K562 (cell line): ENCODE measurements around the gene SUPT5H. TPM values are rescaled to one million over a fixed set of nuclear protein-coding genes. Genes with fewer than 3 reads are reported as not detected.
A peak's percentile ranks its signal among the peaks of the same experiment; 100 is the strongest.

Experiments used
- ATAC-seq: fragments of 200-7000 bp; cut with Tn5 transposase; 3 replicates; pipeline ENCODE4 v1.9.1; 2020; ENCODE audit warnings: moderate library complexity
- BruUV-seq: library from RNA; stranded (reverse); fragments of 400-500 nt; replicated peaks from 2 replicates; lab custom pipeline; 2021; lab: Mats Ljungman, UMichigan
- CTCF ChIA-PET: fragments of 300-600 bp; formaldehyde crosslinking; extraction: SDS; loops from one replicate; lab custom pipeline; 2021; ENCODE audit warnings: low intra/inter-chr PET ratio; lab: Yijun Ruan, JAX
- POLR2A ChIA-PET: fragments of 300-600, 350-650 bp; sonication (Branson Sonifier 250); formaldehyde crosslinking; extraction: SDS; loops from one replicate; lab custom pipeline; 2021; ENCODE audit warnings: antibody characterized with exemption, inconsistent platforms; lab: Yijun Ruan, JAX
- DNase-seq, 4 experiments: peaks; one replicate each; pipeline versions ENCODE4 v3.0.0 to v3.0.0-alpha.2; 2011 to 2018; ENCODE audit warnings: low spot score in 3 of 4, mixed read lengths in 3 of 4; ENCODE audit errors: extremely low read depth in 1 of 4
- FAIRE-seq: peaks from 2 replicates; lab custom pipeline; 2011; peaks lifted over from hg19 to GRCh38; lab: Jason Lieb, UNC
- H2AFZ ChIP-seq: 2 replicates; pipeline ENCODE4 v1.6.0; 2011; ENCODE audit warnings: low read depth, low read length, control low read depth, inconsistent platforms
- H3K27ac ChIP-seq: fragments of 200-600 bp; 3 replicates; pipeline ENCODE4 v1.8.0; 2011; ENCODE audit warnings: low read depth, mild to moderate bottlenecking, control low read depth, inconsistent platforms, low read length, moderate library complexity, mixed read lengths; ENCODE audit errors: extremely low read depth
- H3K27me3 ChIP-seq, 2 experiments: fragments of 300-600 bp in 1 of 2; 2 replicates in 1 of 2; 3 replicates in 1 of 2; pipeline versions ENCODE4 v1.6.0 to v1.8.0; 2011; ENCODE audit warnings: inconsistent platforms in 2 of 2, low read length in 2 of 2, mild to moderate bottlenecking in 1 of 2, mixed read lengths in 1 of 2, moderate library complexity in 1 of 2; ENCODE audit not compliant: control insufficient read depth in 2 of 2, insufficient read depth in 2 of 2
- H3K36me3 ChIP-seq: fragments of 300-600 bp; 3 replicates; pipeline ENCODE4 v1.8.0; 2011; ENCODE audit warnings: mild to moderate bottlenecking, low read length, inconsistent platforms; ENCODE audit not compliant: control insufficient read depth, insufficient read depth
- H3K4me1 ChIP-seq, 2 experiments: fragments of 200-600 bp in 1 of 2; replicated peaks in 1 of 2; 2 replicates in 1 of 2; 3 replicates in 1 of 2; pipeline versions ENCODE4 v1.5.1 to v1.8.0; 2011; ENCODE audit warnings: inconsistent platforms in 2 of 2, low read length in 2 of 2, mild to moderate bottlenecking in 1 of 2, mixed read lengths in 1 of 2, moderate library complexity in 1 of 2; ENCODE audit not compliant: control insufficient read depth in 2 of 2, insufficient read depth in 2 of 2
- H3K4me2 ChIP-seq: 2 replicates; pipeline ENCODE4 v1.6.1; 2011; ENCODE audit warnings: low read length, control low read depth, inconsistent platforms, mixed read lengths; ENCODE audit not compliant: insufficient read depth
- H3K4me3 ChIP-seq: fragments of 200-600 bp; sonication (generic), shearing (Covaris generic); 2 replicates; pipeline ENCODE4 v1.5.1; 2016; ENCODE audit warnings: control low read depth, inconsistent platforms
- H3K79me2 ChIP-seq: fragments of 200-600 bp; 3 replicates; pipeline ENCODE4 v1.8.0; 2011; ENCODE audit warnings: low read length, inconsistent platforms; ENCODE audit not compliant: control insufficient read depth, insufficient read depth
- H3K9ac ChIP-seq, 2 experiments: 2 replicates each; pipeline versions ENCODE4 v1.6.0 to v1.6.1; 2011; ENCODE audit warnings: low read depth in 2 of 2, low read length in 2 of 2, control low read depth in 1 of 2, inconsistent platforms in 1 of 2, mild to moderate bottlenecking in 1 of 2, mixed read lengths in 1 of 2; ENCODE audit not compliant: insufficient read depth in 1 of 2
- H3K9me1 ChIP-seq: one replicate; pipeline ENCODE4 v1.6.0; 2011; ENCODE audit warnings: inconsistent platforms, mild to moderate bottlenecking, low read length, moderate library complexity; ENCODE audit not compliant: control insufficient read depth, insufficient read depth
- H3K9me3 ChIP-seq: replicated peaks from 2 replicates; pipeline ENCODE4 v1.5.1; 2011; ENCODE audit warnings: low read depth, low read length, inconsistent platforms; ENCODE audit not compliant: control insufficient read depth, insufficient read depth
- H4K20me1 ChIP-seq: replicated peaks from 2 replicates; pipeline ENCODE4 v1.6.1; 2011; ENCODE audit warnings: low read length, inconsistent platforms, mixed read lengths; ENCODE audit not compliant: control insufficient read depth, insufficient read depth
- POLR2G ChIP-seq: fragments of 200-400 bp; formaldehyde crosslinking; IDR thresholded peaks from 2 replicates; pipeline ENCODE4 v1.6.1; 2017; ENCODE audit warnings: low read depth, mild to moderate bottlenecking, antibody characterized with exemption, low read length, moderate library complexity
- THAP7 ChIP-seq: fragments of 250-450 bp; sonication (Bioruptor Pico); IDR thresholded peaks from 2 replicates; pipeline ENCODE4 v1.5.0; 2021
- ZNF146 ChIP-seq: IDR thresholded peaks from one replicate; pipeline ENCODE4 v1.6.1; 2018; ENCODE audit warnings: missing compliant biosample characterization; ENCODE audit not compliant: unreplicated experiment
- ZNF165 ChIP-seq: fragments of 250-450 bp; sonication (Bioruptor Pico); IDR thresholded peaks from 2 replicates; pipeline ENCODE4 v1.4.0; 2020; ENCODE audit warnings: borderline replicate concordance
- WGBS: fragments of 100-300 bp; shearing (Covaris generic); methylation state at CpG from one replicate; pipeline ENCODE4 v1.1.6; 2016; ENCODE audit warnings: low coverage, mixed read lengths; ENCODE audit not compliant: insufficient coverage; ENCODE audit errors: missing lambda C conversion rate; 5-methylcytosine and 5-hydroxymethylcytosine counted together
- in situ Hi-C: fragments of 300-500 bp; cut with MboI; formaldehyde crosslinking; loops from 4 replicates; pipeline ENCODE4 v1.15.0; 2018; ENCODE audit warnings: inconsistent platforms, mixed read lengths
- intact Hi-C: fragments of 100-400 bp; cut with micrococcal nuclease; formaldehyde crosslinking; loops from 2 replicates; pipeline ENCODE4 v1.14.2; 2022
- polyA plus RNA-seq, 8 experiments: library from polyadenylated mRNA; depleted of rRNA in 4 of 8; stranded (reverse) in 5 of 8; unstranded in 3 of 8; fragments of >200 nt; fragmentation: Nextera tagmentation in 2 of 8; fragmentation: Illumina TruSeq in 1 of 8; extraction: Ambion mirVana in 2 of 8; extraction: Trizol in 1 of 8; gene quantifications; 2 replicates each; pipeline versions ENCODE4 v1.2.1 to v1.2.3, GENCODE V29; 2011 to 2014; ENCODE audit warnings: inconsistent platforms in 1 of 8, missing spikeins in 1 of 8
- total RNA-seq, 7 experiments: library from RNA; depleted of rRNA in 6 of 7; stranded (reverse); fragments of >200 nt in 6 of 7; fragmentation: Illumina TruSeq in 2 of 7; extraction: Trizol in 2 of 7; gene quantifications; 2 replicates each; pipeline versions ENCODE4 v1.2.1 to v1.2.3, GENCODE V29; 2011 to 2021; ENCODE audit warnings: low replicate concordance in 1 of 7
- TF ChIP-seq, protein P1 (sequence below), 2 experiments: fragments of 150-350 bp in 1 of 2; IDR thresholded peaks; 2 replicates each; pipeline ENCODE4 v1.6.1; 2012 to 2016; ENCODE audit warnings: low read depth in 2 of 2, low read length in 2 of 2, mild to moderate bottlenecking in 1 of 2, moderate library complexity in 1 of 2

SUPT5H gene
- total and polyA plus RNA-seq, 9 of the 15 experiments (the other 6 are each of a cell fraction or from before 2014, with no cell fraction given): 13.3 to 85.9 (median 35.9) TPM

GRCh38 chr19:39400061-39400460 lies 45.3 kb upstream of the SUPT5H start:
- Histone ChIP-seq H3K9me3 (no peaks in the 10 kb centered on the region), H3K27me3 (no peaks in the 10 kb centered on the region), H3K79me2 (peaks cover 6% of the 10 kb centered on the region; the same call in 2 of the 3 replicates), H3K4me2 (no peak overlapping the region), H2AFZ (no peak overlapping the region), H3K27ac (no peak overlapping the region), H3K4me3 (no peak overlapping the region), H4K20me1 (no peaks in the 10 kb centered on the region), H3K9ac (0 out of 4 replicates have a peak overlapping the region, but pooled peaks of 1 of the 2 experiments have one; percentile 12), H3K9me1 (peaks cover 3% of the 10 kb centered on the region), H3K4me1 (peaks cover 48 to 66% of the 10 kb centered on the region in 2 experiments), H3K36me3 (peaks cover 13% of the 10 kb centered on the region; the same call in 1 of the 3 replicates)
- no peak for DNase-seq
- in situ Hi-C loops: no loop called here
- POLR2A ChIA-PET: no interaction called here
- ATAC-seq: no peak
- no peak for FAIRE-seq
- no TSS peak for BruUV-seq
- CTCF ChIA-PET: interaction anchor here (4.4 kb wide), 1 partner anchor 12 kb away, joined by 74 read pairs; the partner anchor contains the start of gene PLEKHG2
- 91% methylated on average over 4 of the region's 4 CpGs for WGBS
- TF ChIP-seq ZNF165 (CRISPR knock-in tag) (no peak), THAP7 (CRISPR knock-in tag) (no peak), POLR2G (0 out of 2 replicates have a peak, but pooled peaks have one; percentile 10), ZNF146 (no peak)
- TF ChIP-seq, protein P1, sequence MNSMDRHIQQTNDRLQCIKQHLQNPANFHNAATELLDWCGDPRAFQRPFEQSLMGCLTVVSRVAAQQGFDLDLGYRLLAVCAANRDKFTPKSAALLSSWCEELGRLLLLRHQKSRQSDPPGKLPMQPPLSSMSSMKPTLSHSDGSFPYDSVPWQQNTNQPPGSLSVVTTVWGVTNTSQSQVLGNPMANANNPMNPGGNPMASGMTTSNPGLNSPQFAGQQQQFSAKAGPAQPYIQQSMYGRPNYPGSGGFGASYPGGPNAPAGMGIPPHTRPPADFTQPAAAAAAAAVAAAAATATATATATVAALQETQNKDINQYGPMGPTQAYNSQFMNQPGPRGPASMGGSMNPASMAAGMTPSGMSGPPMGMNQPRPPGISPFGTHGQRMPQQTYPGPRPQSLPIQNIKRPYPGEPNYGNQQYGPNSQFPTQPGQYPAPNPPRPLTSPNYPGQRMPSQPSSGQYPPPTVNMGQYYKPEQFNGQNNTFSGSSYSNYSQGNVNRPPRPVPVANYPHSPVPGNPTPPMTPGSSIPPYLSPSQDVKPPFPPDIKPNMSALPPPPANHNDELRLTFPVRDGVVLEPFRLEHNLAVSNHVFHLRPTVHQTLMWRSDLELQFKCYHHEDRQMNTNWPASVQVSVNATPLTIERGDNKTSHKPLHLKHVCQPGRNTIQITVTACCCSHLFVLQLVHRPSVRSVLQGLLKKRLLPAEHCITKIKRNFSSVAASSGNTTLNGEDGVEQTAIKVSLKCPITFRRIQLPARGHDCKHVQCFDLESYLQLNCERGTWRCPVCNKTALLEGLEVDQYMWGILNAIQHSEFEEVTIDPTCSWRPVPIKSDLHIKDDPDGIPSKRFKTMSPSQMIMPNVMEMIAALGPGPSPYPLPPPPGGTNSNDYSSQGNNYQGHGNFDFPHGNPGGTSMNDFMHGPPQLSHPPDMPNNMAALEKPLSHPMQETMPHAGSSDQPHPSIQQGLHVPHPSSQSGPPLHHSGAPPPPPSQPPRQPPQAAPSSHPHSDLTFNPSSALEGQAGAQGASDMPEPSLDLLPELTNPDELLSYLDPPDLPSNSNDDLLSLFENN (IDR thresholded peaks at IDR 0.05; ENCODE audit: low read depth in 2 of 2, low read length in 2 of 2): no peak
- intact Hi-C loops: no loop called here
